ENCODE measurements around the gene PYURF.

PYURF gene

GRCh38 chr4:88503344-88503743, 20.2 kb downstream of the PYURF start:
- DNase-seq, result no peak

GRCh38 chr4:88497859-88498409, 25.6 kb downstream of the PYURF start:
- no peak for DNase-seq

GRCh38 chr4:88489100-88489761, 34.3 kb downstream of the PYURF start:
- DNase-seq, result no peak

- DNase-seq, result no peak
These were observed 42.0 kb downstream of the PYURF start for GRCh38 chr4:88481537-88481936.

- no peak for DNase-seq
These were observed 45.3 kb downstream of the PYURF start for GRCh38 chr4:88478247-88478646.

GRCh38 chr4:88477229-88477860, 46.2 kb downstream of the PYURF start:
- DNase-seq, result no peak

Measured in NCI-H146 (cell line).